H1 (cell line): ENCODE data around the gene AGRN. TPM values are rescaled to one million over a fixed set of nuclear protein-coding genes. Genes with fewer than 3 reads are reported as not detected.
"Not testable (repeated sequence)": the region's sequence is repeated elsewhere in the genome, so short reads cannot be mapped to it uniquely, and the experiment has no call there.

Experiments
- CTCF ChIA-PET: fragments of 300-600 bp; sonication (Branson Sonifier 250); formaldehyde crosslinking; loops from one replicate; lab custom pipeline; 2021; ENCODE audit not compliant: partially characterized antibody; lab: Charles Lee
- POLR2A ChIA-PET: fragments of 300-600 bp; sonication (Branson Sonifier 250); formaldehyde crosslinking; loops from one replicate; lab custom pipeline; 2021; ENCODE audit warnings: inconsistent platforms; ENCODE audit not compliant: partially characterized antibody; lab: Charles Lee
- DNase-seq, 2 experiments: peaks; one replicate each; pipeline versions ENCODE4 v3.0.0 to v3.0.0-alpha.2; 2010 to 2022; ENCODE audit warnings: low spot score in 2 of 2, low read depth in 1 of 2, mixed read lengths in 1 of 2
- FAIRE-seq: peaks from 2 replicates; lab custom pipeline; 2011; peaks lifted over from hg19 to GRCh38; lab: Jason Lieb, UNC
- H2AFZ ChIP-seq: 2 replicates; pipeline ENCODE4 v1.8.1; 2012; ENCODE audit warnings: low read length, inconsistent platforms
- H2AK5ac ChIP-seq: 2 replicates; pipeline ENCODE4 v1.6.1; 2013; ENCODE audit warnings: low read depth, low read length
- H2BK120ac ChIP-seq: replicated peaks from 2 replicates; pipeline ENCODE3; 2013; ENCODE audit warnings: low read depth, low read length, inconsistent platforms
- H2BK12ac ChIP-seq: 2 replicates; pipeline ENCODE4 v1.6.1; 2013; ENCODE audit warnings: low read depth, low read length
- H2BK15ac ChIP-seq: 2 replicates; pipeline ENCODE4 v1.6.1; 2013; ENCODE audit warnings: low read length
- H2BK20ac ChIP-seq: 2 replicates; pipeline ENCODE4 v1.6.1; 2013; ENCODE audit warnings: low read length
- H2BK5ac ChIP-seq: 2 replicates; pipeline ENCODE4 v1.6.1; 2013; ENCODE audit warnings: low read depth, low read length
- H3K14ac ChIP-seq: 2 replicates; pipeline ENCODE4 v1.6.1; 2013; ENCODE audit warnings: inconsistent platforms; ENCODE audit not compliant: insufficient read length
- H3K18ac ChIP-seq: 2 replicates; pipeline ENCODE4 v1.6.1; 2013; ENCODE audit warnings: low read length; ENCODE audit errors: extremely low read depth
- H3K23ac ChIP-seq: 2 replicates; pipeline ENCODE4 v1.6.1; 2013; ENCODE audit warnings: inconsistent platforms; ENCODE audit not compliant: insufficient read length
- H3K23me2 ChIP-seq: 2 replicates; pipeline ENCODE4 v1.6.1; 2013; ENCODE audit warnings: low read depth, low read length
- H3K27ac ChIP-seq: 2 replicates; pipeline ENCODE4 v1.6.1; 2011; ENCODE audit warnings: low read depth, low read length, inconsistent platforms
- H3K27me3 ChIP-seq, 4 experiments: replicated peaks in 1 of 4; 1 replicate in 1 of 4; 2 replicates in 3 of 4; pipeline versions ENCODE4 v1.6.1 to v1.8.1; 2011 to 2013; ENCODE audit warnings: low read length in 3 of 4, mild to moderate bottlenecking in 3 of 4, inconsistent platforms in 2 of 4, mixed read lengths in 2 of 4, moderate library complexity in 1 of 4; ENCODE audit not compliant: control insufficient read depth in 3 of 4, insufficient read depth in 3 of 4; ENCODE audit errors: extremely low read depth in 1 of 4
- H3K36me3 ChIP-seq, 4 experiments: 2 replicates each; pipeline versions ENCODE4 v1.6.1 to v1.8.1; 2011 to 2013; ENCODE audit warnings: mild to moderate bottlenecking in 4 of 4, low read length in 3 of 4, moderate library complexity in 2 of 4, control low read depth in 1 of 4, inconsistent platforms in 1 of 4; ENCODE audit not compliant: insufficient read depth in 4 of 4, control insufficient read depth in 2 of 4
- H3K4ac ChIP-seq: replicated peaks from 2 replicates; pipeline ENCODE3; 2013; ENCODE audit warnings: low read length, low read depth, mixed read lengths, inconsistent platforms; ENCODE audit not compliant: insufficient read length
- H3K4me1 ChIP-seq, 4 experiments: replicated peaks in 1 of 4; 1 replicate in 1 of 4; 2 replicates in 3 of 4; pipeline versions ENCODE4 v1.6.1 to v1.8.1; 2011 to 2013; ENCODE audit warnings: low read length in 3 of 4, inconsistent platforms in 2 of 4, mixed read lengths in 1 of 4; ENCODE audit not compliant: insufficient read depth in 4 of 4, control insufficient read depth in 3 of 4
- H3K4me2 ChIP-seq, 2 experiments: 2 replicates each; pipeline versions ENCODE4 v1.6.1 to v1.8.1; 2011 to 2013; ENCODE audit warnings: low read depth in 2 of 2, low read length in 2 of 2, control low read depth in 1 of 2, inconsistent platforms in 1 of 2, mild to moderate bottlenecking in 1 of 2; ENCODE audit not compliant: insufficient read depth in 1 of 2
- H3K4me3 ChIP-seq, 4 experiments: fragments of 200-600, 300-600 bp in 1 of 4; sonication (generic), shearing (Covaris generic), sonication (Bioruptor Twin) in 1 of 4; 2 replicates each; pipeline versions ENCODE4 v1.5.1 to v1.8.1; 2011 to 2016; ENCODE audit warnings: low read length in 4 of 4, low read depth in 3 of 4, control low read depth in 2 of 4, inconsistent platforms in 2 of 4, mild to moderate bottlenecking in 2 of 4, mixed read lengths in 1 of 4, moderate library complexity in 1 of 4; ENCODE audit not compliant: insufficient read depth in 2 of 4; ENCODE audit errors: extremely low read depth in 1 of 4
- H3K56ac ChIP-seq: replicated peaks from 2 replicates; pipeline ENCODE3; 2013; ENCODE audit warnings: low read depth, mild to moderate bottlenecking, mixed read lengths, low read length, inconsistent platforms; ENCODE audit not compliant: insufficient read length
- H3K79me1 ChIP-seq: 2 replicates; pipeline ENCODE4 v1.6.1; 2013; ENCODE audit warnings: low read depth, low read length, control low read depth
- H3K79me2 ChIP-seq, 2 experiments: 2 replicates each; pipeline versions ENCODE4 v1.6.1 to v1.8.1; 2012 to 2013; ENCODE audit warnings: low read length in 2 of 2, mild to moderate bottlenecking in 2 of 2, inconsistent platforms in 1 of 2; ENCODE audit not compliant: insufficient read depth in 2 of 2, control insufficient read depth in 1 of 2
- H3K9ac ChIP-seq, 4 experiments: replicated peaks in 1 of 4; 1 replicate in 1 of 4; 2 replicates in 3 of 4; pipeline versions ENCODE4 v1.6.1 to v1.8.1; 2011 to 2013; ENCODE audit warnings: low read depth in 3 of 4, low read length in 3 of 4, control low read depth in 2 of 4, mild to moderate bottlenecking in 2 of 4, moderate library complexity in 2 of 4, inconsistent platforms in 1 of 4; ENCODE audit errors: extremely low read depth in 1 of 4
- H3K9me3 ChIP-seq, 2 experiments: 2 replicates each; pipeline versions ENCODE4 v1.6.1 to v1.8.1; 2012 to 2013; ENCODE audit warnings: mild to moderate bottlenecking in 2 of 2, moderate library complexity in 2 of 2, control low read depth in 1 of 2, inconsistent platforms in 1 of 2, low read depth in 1 of 2, low read length in 1 of 2, mixed read lengths in 1 of 2; ENCODE audit not compliant: insufficient read depth in 2 of 2
- H4K20me1 ChIP-seq, 2 experiments: replicated peaks in 1 of 2; 2 replicates each; pipeline versions ENCODE3 to v1.8.1; 2011 to 2013; ENCODE audit warnings: inconsistent platforms in 2 of 2, low read length in 2 of 2, mild to moderate bottlenecking in 1 of 2; ENCODE audit not compliant: insufficient read depth in 2 of 2, control insufficient read depth in 1 of 2
- H4K5ac ChIP-seq: 2 replicates; pipeline ENCODE4 v1.6.1; 2013; ENCODE audit warnings: low read length, low read depth, mixed read lengths, inconsistent platforms; ENCODE audit not compliant: insufficient read length
- H4K8ac ChIP-seq: 2 replicates; pipeline ENCODE4 v1.8.0; 2013; ENCODE audit warnings: mild to moderate bottlenecking, moderate library complexity, low read length, inconsistent platforms; ENCODE audit not compliant: insufficient read depth; ENCODE audit errors: extremely low read depth
- H4K91ac ChIP-seq: replicated peaks from 2 replicates; pipeline ENCODE3; 2013; ENCODE audit warnings: low read length, mixed read lengths, inconsistent platforms; ENCODE audit not compliant: insufficient read length
- WGBS, 2 experiments: shearing (Covaris generic) in 1 of 2; methylation state at CpG; one replicate each; pipeline versions ENCODE4 v1.1.6 to v1.1.7; 2013 to 2015; ENCODE audit warnings: low lambda C conversion rate in 2 of 2, mixed read lengths in 2 of 2, inconsistent platforms in 1 of 2, low coverage in 1 of 2, missing lambda C conversion rate in 1 of 2; ENCODE audit not compliant: insufficient replicate concordance in 2 of 2, insufficient coverage in 1 of 2, insufficient read length in 1 of 2; ENCODE audit errors: extremely low coverage in 1 of 2, missing lambda C conversion rate in 1 of 2; 5-methylcytosine and 5-hydroxymethylcytosine counted together
- polyA plus RNA-seq, 7 experiments: library from polyadenylated mRNA; depleted of rRNA in 3 of 7; stranded (reverse) in 5 of 7; unstranded in 2 of 7; fragments of >200 nt in 5 of 7; fragments of 200-250 nt in 2 of 7; gene quantifications; 1 replicate in 5 of 7; 2 replicates in 1 of 7; 4 replicates in 1 of 7; pipeline versions ENCODE4 v1.2.1 to v1.2.3, GENCODE V29; 2011 to 2013; ENCODE audit warnings: missing spikeins in 2 of 7, mixed read lengths in 2 of 7
- total RNA-seq: library from RNA; stranded (reverse); fragmentation: NEBNext Ultra II Directional; extraction: Animal tissue kit (Norgen Biotek cat#: 25700); gene quantifications from 2 replicates; pipeline ENCODE4 v1.2.1, GENCODE V29; 2021

The AGRN gene
- total and polyA plus RNA-seq, 2 of the 8 experiments (the other 6 are each of a cell fraction or from before 2014, with no cell fraction given) = 52.3 to 155 TPM

GRCh38 chr1:988061-988460 is 31.9 kb upstream of the AGRN start:
- H3K56ac ChIP-seq, H3K4me1 ChIP-seq, H4K8ac ChIP-seq, H3K4me2 ChIP-seq, POLR2A ChIA-PET, H3K23ac ChIP-seq, H2BK5ac ChIP-seq, H3K4ac ChIP-seq, H4K20me1 ChIP-seq, H4K91ac ChIP-seq, H3K79me1 ChIP-seq, H2BK120ac ChIP-seq, H2BK15ac ChIP-seq, DNase-seq, H2BK20ac ChIP-seq, H2AFZ ChIP-seq, FAIRE-seq, H3K18ac ChIP-seq, H2AK5ac ChIP-seq, H3K9ac ChIP-seq, H3K14ac ChIP-seq, H3K23me2 ChIP-seq, CTCF ChIA-PET, H3K36me3 ChIP-seq, H3K4me3 ChIP-seq, H3K79me2 ChIP-seq, H3K9me3 ChIP-seq, H2BK12ac ChIP-seq, H3K27ac ChIP-seq, H4K5ac ChIP-seq: not testable (repeated sequence)
- H3K27me3 ChIP-seq = peaks cover 1 to 39% (median 25%) of the 10 kb centered on the region in 4 experiments
- WGBS, 2 experiments = 98% methylated on average over 5 of the region's 5 CpGs; no CpG with 5 or more reads in 1 of the 2 experiments

GRCh38 chr1:991275-991674 is 28.6 kb upstream of the AGRN start:
- H3K9ac ChIP-seq, H2BK5ac ChIP-seq, H2AFZ ChIP-seq, H4K8ac ChIP-seq, H3K79me2 ChIP-seq, H2AK5ac ChIP-seq, H3K23me2 ChIP-seq, H3K4ac ChIP-seq, DNase-seq, H3K9me3 ChIP-seq, H3K56ac ChIP-seq, H4K20me1 ChIP-seq, H3K23ac ChIP-seq, FAIRE-seq, H3K4me2 ChIP-seq, H3K27ac ChIP-seq, POLR2A ChIA-PET, H3K4me3 ChIP-seq, H3K79me1 ChIP-seq, H2BK15ac ChIP-seq, H3K4me1 ChIP-seq, H3K36me3 ChIP-seq, H2BK20ac ChIP-seq, H3K14ac ChIP-seq, H4K5ac ChIP-seq, H4K91ac ChIP-seq, H2BK12ac ChIP-seq, H2BK120ac ChIP-seq, H3K18ac ChIP-seq: not testable (repeated sequence)
- peaks cover 1 to 38% (median 28%) of the 10 kb centered on the region in 4 experiments for H3K27me3 ChIP-seq
- 93% methylated on average over 6 of the region's 6 CpGs; no CpG with 5 or more reads in 1 of the 2 experiments for WGBS, 2 experiments
- CTCF ChIA-PET = interaction anchor here (1.3 to 7.7 kb wide), 3 partner anchors 9 to 73 kb away, joined by 4 to 86 read pairs (median 9); partner anchors contain the start of gene PERM1
